ENCODE measurements around the gene LRRC38. TPM values are rescaled to one million over a fixed set of nuclear protein-coding genes. Genes with fewer than 3 reads are reported as not detected.

Gene LRRC38
- total RNA-seq, 2 donors from 2014 or later, result not detected

GRCh38 chr1:13432251-13432650, 81.6 kb downstream of the LRRC38 start:
- no peak for TF ChIP-seq CTCF (IDR thresholded peaks at IDR 0.05)
- no peak overlapping the region for H3K27ac ChIP-seq
- H3K9ac ChIP-seq (ENCODE audit: low read depth in 2 of 2, low read length in 2 of 2), result no peak overlapping the region
- H3K9me3 ChIP-seq, result no peaks in the 10 kb centered on the region
- intact Hi-C loops (cut with DNase I), result no loop called here
- H3K4me3 ChIP-seq, result no peak overlapping the region
- H3K36me3 ChIP-seq, result no peaks in the 10 kb centered on the region
- no peaks in the 10 kb centered on the region for H3K27me3 ChIP-seq
- no peaks in the 10 kb centered on the region for H3K4me1 ChIP-seq
- DNase-seq, result no peak

- no peak overlapping the region for H3K9ac ChIP-seq (ENCODE audit: low read depth in 2 of 2, low read length in 2 of 2)
- no peak for TF ChIP-seq CTCF (IDR thresholded peaks at IDR 0.05)
- H3K27me3 ChIP-seq, result no peaks in the 10 kb centered on the region
- H3K27ac ChIP-seq, result no peak overlapping the region
- no peak for DNase-seq
- H3K36me3 ChIP-seq, result no peaks in the 10 kb centered on the region
- no peaks in the 10 kb centered on the region for H3K4me1 ChIP-seq
- no peak overlapping the region for H3K4me3 ChIP-seq
- H3K9me3 ChIP-seq, result no peaks in the 10 kb centered on the region
- intact Hi-C loops (cut with DNase I), result no loop called here
These were observed 83.3 kb downstream of the LRRC38 start for GRCh38 chr1:13430495-13430894.

Other genes starting within 250 kb of the LRRC38 start
- not detected for gene PRAMEF8, start 228.9 kb downstream of the LRRC38 start, total RNA-seq
- not detected for gene PRAMEF33, start 210.5 kb downstream of the LRRC38 start, total RNA-seq
- not detected for gene PRAMEF15, start 198.4 kb downstream of the LRRC38 start, total RNA-seq
- gene PRAMEF14, start 166.9 kb downstream of the LRRC38 start, total RNA-seq, result not detected
- not detected for gene PRAMEF19, start 142.1 kb downstream of the LRRC38 start, total RNA-seq
- gene PRAMEF17, start 124.4 kb downstream of the LRRC38 start, total RNA-seq, result not detected
- gene PRAMEF20, start 103.6 kb downstream of the LRRC38 start, total RNA-seq, result not detected
- 1 to 10 TPM; 2.7 to 6.1 TPM for gene PDPN, start 69.8 kb upstream of the LRRC38 start, total RNA-seq
- gene PRDM2, start 186.2 kb upstream of the LRRC38 start, total RNA-seq, result 10 to 100 TPM; 29.3 to 30.0 TPM

Measured in colonic mucosa (tissue), 4 donors.